ENCODE results near the gene GSTT4.
"Not testable (repeated sequence)": the region's sequence is repeated elsewhere in the genome, so short reads cannot be mapped to it uniquely, and the experiment has no call there.

- TF ChIP-seq, protein P1, sequence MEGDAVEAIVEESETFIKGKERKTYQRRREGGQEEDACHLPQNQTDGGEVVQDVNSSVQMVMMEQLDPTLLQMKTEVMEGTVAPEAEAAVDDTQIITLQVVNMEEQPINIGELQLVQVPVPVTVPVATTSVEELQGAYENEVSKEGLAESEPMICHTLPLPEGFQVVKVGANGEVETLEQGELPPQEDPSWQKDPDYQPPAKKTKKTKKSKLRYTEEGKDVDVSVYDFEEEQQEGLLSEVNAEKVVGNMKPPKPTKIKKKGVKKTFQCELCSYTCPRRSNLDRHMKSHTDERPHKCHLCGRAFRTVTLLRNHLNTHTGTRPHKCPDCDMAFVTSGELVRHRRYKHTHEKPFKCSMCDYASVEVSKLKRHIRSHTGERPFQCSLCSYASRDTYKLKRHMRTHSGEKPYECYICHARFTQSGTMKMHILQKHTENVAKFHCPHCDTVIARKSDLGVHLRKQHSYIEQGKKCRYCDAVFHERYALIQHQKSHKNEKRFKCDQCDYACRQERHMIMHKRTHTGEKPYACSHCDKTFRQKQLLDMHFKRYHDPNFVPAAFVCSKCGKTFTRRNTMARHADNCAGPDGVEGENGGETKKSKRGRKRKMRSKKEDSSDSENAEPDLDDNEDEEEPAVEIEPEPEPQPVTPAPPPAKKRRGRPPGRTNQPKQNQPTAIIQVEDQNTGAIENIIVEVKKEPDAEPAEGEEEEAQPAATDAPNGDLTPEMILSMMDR (IDR thresholded peaks at IDR 0.05), result not testable (repeated sequence)
- not testable (repeated sequence) for TF ChIP-seq POLR2A (IDR thresholded peaks at IDR 0.05)
Observed at GRCh38 chr22:23953485-23953884, 51.8 kb downstream of the GSTT4 start.

All from stomach (tissue), 4 donors.